LoVo (cell line): ENCODE data around the gene INSIG1.
A peak's percentile ranks its signal among the peaks of the same experiment; 100 is the strongest.

Experiments used
- DNase-seq: peaks from one replicate; pipeline ENCODE4 v3.0.0-alpha.2; 2016; ENCODE audit warnings: low spot score

Gene INSIG1

GRCh38 chr7:155285423-155285822 lies 12.3 kb upstream of the INSIG1 start:
- DNase-seq: no peak

DNA sequence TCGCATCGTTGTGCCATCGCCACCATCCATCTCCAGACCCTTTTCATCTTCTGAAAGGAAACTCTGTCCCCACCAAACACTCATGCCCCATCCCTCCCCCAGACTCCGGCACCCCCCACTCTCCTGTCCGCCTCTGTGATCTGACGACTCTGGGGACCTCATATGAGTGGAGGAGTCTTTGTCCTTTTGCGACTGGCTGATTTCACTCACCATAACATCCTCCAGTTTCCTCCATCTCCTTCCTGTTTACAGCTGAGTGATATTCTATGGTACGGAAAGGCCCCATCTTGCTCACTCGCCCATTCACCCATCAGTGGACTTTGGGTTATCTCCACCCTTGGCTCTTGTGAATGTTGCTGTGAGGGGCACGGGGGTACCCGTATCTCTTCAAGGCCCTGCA lies 11.8 kb upstream of the INSIG1 start:
- no peak for DNase-seq

- no peak for DNase-seq
Measured at GRCh38 chr7:155286686-155287085, 11.0 kb upstream of the INSIG1 start.

DNA sequence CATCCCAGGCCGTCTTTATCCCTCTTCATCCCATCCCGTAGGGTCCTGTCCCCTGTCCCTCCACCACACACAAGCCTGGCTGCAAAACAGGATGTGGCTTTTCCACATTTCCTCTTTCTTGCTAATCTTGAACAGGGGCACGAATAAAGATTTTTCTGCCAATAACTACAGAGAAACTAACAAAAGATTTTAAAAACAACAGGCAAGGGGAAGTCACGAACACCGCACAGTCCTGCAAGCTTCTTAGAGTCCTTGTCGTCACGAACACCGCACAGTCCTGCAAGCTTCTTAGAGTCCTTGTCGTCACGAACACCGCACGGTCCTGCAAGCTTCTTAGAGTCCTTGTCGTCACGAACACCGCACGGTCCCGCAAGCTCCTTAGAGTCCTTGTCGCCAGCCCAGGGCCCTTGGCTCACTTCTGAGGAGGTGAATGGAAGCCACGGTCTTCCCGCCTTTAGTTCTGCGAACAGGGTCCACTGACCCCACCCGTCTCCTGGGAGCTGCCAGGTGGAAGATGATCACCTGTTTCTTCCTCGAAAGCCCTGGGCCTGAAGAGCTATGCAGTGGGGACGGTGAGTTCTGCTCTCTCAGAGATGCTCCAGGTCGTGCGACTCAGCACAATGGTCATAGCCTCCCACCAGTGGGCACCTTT lies 10.3 kb upstream of the INSIG1 start:
- DNase-seq: no peak

- no peak for DNase-seq
Measured at GRCh38 chr7:155288055-155288454, 9.6 kb upstream of the INSIG1 start.

GRCh38 chr7:155289107-155289506 lies 8.6 kb upstream of the INSIG1 start:
- no peak for DNase-seq

GRCh38 chr7:155289949-155290501 lies 7.7 kb upstream of the INSIG1 start:
- no peak for DNase-seq

DNA sequence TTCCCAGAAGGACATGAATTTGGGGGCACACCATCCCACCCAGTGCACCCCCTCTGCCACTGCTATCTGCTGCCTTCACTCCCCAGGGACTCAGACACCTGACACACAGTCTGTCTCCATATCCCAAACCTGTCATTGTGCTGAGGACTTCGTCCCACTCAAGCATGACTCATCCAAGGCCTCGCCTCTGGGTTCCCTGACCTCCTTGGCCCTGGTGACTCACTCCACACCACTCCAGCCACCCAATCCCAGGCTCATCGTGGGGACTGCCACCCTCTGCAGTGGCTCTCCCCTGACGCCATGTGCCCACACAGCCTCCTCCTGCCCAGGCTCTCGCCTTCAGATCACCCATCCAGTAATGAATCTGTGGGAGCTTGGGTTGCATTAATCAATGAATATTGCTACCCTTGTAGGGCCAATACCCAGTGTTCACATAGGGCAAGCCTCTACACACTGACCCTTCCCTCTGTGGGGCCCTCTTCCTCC lies 6.6 kb upstream of the INSIG1 start:
- peak; percentile 81 for DNase-seq

DNA sequence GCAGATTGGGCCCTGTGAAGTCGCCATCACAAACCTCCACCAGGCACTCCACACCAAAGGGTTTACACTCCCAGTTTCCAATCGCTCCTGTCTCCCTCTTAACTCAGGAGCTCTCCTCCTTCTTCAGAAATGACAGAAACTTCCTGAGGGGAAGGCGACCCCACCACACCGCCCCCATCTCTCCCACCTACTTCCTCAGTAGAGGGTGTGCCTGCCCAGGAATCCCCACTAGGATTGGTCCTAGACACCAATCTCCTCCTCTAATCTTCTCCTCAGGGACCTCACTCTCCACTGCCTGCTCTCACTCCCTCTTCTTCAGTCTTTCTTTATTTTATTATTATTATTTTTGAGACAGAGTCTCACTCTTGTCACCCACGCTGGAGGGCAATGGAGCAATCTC lies 5.9 kb upstream of the INSIG1 start:
- DNase-seq: no peak

DNA sequence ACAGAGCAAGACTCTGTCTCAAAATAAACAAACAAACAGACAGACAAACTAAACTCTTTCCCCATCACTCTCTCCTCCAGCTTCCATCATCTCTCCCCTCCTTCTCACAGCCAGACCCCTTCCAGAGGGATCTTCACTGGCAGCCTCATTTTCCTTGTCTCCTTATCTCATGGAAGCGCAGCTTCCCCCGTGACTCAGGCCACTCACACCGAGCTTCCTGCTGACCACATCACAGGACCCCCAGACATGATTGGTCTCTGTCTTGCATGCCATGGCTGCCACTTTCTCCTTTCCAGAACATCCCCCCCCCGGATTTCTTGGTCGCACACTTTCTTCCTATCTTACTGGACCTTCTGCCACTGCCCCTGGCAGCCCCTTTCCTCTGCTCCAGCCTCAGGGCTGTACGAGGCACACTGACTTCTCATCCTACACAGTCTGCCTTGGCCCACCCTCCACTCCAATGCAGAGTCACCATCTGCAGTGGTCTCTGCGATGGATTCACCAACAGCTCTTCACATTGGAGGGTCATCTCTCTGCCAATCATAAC lies 4.9 kb upstream of the INSIG1 start:
- DNase-seq: no peak

GRCh38 chr7:155293721-155294510 lies 3.8 kb upstream of the INSIG1 start:
- no peak for DNase-seq

GRCh38 chr7:155294511-155294778 lies 3.2 kb upstream of the INSIG1 start:
- no peak for DNase-seq

DNA sequence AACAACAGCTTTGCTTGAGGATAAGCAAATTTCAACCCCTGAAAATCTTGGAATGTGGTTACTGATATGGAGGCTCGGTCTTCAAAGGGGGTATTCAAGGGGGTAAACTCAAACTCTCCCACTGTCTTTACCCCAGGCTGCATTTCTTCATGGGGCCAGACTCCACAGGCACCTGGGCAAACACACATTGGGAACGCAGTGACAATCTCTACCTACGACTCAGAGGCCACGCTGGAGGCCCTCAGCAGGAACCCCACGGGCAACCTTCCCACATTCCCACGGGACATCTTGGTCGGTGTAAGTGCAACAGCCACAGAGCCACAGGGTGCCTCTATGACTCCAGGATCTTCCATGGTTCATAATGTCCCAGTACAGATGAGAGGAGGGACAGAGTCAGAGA lies 2.2 kb upstream of the INSIG1 start:
- peak; percentile 16 for DNase-seq

GRCh38 chr7:155296006-155296787 lies 1.5 kb upstream of the INSIG1 start:
- no peak for DNase-seq

DNA sequence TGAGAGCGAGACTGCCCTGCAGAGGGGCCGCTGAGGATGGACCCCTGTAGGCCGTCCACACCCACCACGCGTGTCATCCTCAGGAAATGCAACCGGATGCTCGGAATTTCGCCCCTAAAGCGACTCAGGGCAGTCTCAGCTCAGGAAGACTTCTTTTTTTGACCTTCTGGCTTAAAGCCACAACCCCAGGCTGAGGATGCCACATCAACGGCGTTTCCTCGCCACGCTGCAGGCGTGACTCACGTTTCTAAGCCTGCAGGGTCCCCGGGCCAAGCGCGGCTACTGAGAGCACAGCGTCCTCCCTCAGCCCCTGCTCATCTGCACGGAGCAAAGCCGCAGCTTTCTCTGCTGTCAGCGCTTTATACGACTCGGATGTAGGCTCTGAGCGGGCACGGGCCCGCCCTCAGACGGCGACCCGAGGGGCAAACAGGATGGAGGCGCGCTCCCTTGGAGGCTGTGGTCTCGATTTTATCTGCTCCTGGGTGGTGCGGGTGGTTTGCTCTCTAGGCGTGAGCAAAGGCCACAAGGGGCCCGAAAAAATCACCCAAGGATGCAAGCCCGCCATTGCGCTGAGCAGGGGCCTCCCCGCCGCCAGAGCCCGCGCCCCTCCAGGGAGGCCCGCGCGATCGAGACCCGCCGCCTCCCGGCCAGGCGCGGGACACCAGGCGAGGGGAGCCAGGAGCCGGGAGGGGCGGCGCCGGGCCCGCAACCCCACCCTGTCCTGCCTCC lies 726 bp upstream of the INSIG1 start:
- peak; percentile 67 for DNase-seq

DNA sequence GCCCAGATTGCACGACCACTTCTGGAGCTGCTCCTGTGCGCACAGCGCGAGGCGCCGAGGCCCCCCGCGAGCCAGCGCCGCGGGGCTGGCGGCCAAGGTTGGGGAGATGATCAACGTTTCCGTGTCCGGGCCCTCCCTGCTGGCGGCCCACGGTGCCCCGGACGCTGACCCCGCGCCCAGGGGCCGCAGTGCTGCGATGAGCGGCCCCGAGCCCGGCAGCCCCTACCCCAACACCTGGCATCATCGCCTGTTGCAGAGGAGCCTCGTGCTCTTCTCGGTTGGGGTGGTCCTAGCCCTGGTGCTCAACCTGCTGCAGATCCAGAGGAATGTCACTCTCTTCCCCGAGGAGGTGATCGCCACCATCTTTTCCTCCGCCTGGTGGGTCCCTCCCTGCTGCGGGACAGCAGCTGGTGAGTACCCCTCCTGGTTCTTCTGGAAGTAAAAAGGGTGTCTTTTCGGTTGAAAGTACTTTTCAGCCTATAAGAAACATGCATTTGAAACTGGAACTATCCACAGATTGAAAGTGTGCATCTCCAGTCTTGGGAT lies 683 bp downstream of the INSIG1 start:
- DNase-seq: no peak

- DNase-seq: peak; percentile 85
Measured at GRCh38 chr7:155298834-155299534, 1.3 kb downstream of the INSIG1 start.

DNA sequence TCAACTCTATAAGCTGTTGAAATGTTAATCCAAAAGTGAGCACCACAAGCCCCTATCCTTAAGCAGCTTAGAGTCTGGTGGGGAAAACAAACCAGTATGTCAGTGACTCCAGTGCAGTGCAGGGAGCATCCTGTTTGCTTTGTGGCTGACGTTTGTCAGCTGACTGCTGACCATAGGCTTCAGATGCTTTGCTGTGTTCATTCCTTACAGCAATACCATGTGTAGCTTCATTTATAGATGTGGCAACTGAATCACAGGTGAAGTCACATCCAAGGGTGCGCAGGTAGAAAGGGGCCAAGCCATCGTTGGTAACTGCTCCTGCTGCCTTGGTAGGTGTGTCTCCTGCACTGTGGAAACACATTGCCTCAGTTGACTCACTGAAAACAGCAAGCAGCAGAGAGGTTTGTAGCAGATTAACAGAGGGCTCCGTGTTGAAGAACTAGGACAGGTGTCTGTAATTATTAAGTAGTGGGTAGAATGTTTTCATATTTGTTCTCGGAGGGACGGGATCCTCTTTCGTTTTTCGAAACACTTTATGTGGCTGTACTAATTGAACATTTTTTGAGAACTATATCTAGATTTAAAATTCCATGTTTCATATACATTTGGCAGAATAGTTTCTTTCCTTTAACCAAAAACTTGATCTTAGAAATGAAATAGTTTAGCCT lies 2.0 kb downstream of the INSIG1 start:
- no peak for DNase-seq

- DNase-seq: no peak
Measured at GRCh38 chr7:155300641-155301452, 3.2 kb downstream of the INSIG1 start.
